Neural cell (in vitro differentiated cells): ENCODE results near the gene STH. TPM values are rescaled to one million over a fixed set of nuclear protein-coding genes. Genes with fewer than 3 reads are reported as not detected.

Experiments used
- H2AFZ ChIP-seq: fragments of 200-600, 300-800 bp; sonication (generic), shearing (Covaris generic); 2 replicates; pipeline ENCODE4 v1.6.0; 2014; ENCODE audit warnings: low read depth, mild to moderate bottlenecking, antibody characterized with exemption, low read length, moderate library complexity
- H3F3A ChIP-seq: fragments of 200-600 bp; shearing (Covaris generic); 2 replicates; pipeline ENCODE4 v1.6.1; 2016; ENCODE audit warnings: mild to moderate bottlenecking, moderate library complexity, mixed read lengths, antibody characterized with exemption, low read length; ENCODE audit not compliant: insufficient read depth, poor library complexity, severe bottlenecking
- H3K27ac ChIP-seq: fragments of 200-600, 300-800 bp; sonication (generic), shearing (Covaris generic); 2 replicates; pipeline ENCODE4 v1.5.1; 2014; ENCODE audit warnings: mild to moderate bottlenecking, low read length, moderate library complexity
- H3K27me3 ChIP-seq: fragments of 300-800, 200-600 bp; sonication (generic), shearing (Covaris generic); 2 replicates; pipeline ENCODE4 v1.6.0; 2014; ENCODE audit warnings: mild to moderate bottlenecking, low read depth, low read length, moderate library complexity; ENCODE audit not compliant: insufficient read depth
- H3K36me3 ChIP-seq: fragments of 300-800, 200-600 bp; sonication (generic), shearing (Covaris generic); 2 replicates; pipeline ENCODE4 v1.5.1; 2014; ENCODE audit warnings: mild to moderate bottlenecking, antibody characterized with exemption, low read length, moderate library complexity; ENCODE audit not compliant: insufficient read depth
- H3K4me2 ChIP-seq: fragments of 300-800, 200-600 bp; sonication (generic), shearing (Covaris generic); 2 replicates; pipeline ENCODE4 v1.6.0; 2014; ENCODE audit warnings: mild to moderate bottlenecking, low read length
- H3K4me3 ChIP-seq: fragments of 300-800, 200-600 bp; sonication (generic), shearing (Covaris generic); 2 replicates; pipeline ENCODE4 v1.5.1; 2014; ENCODE audit warnings: mild to moderate bottlenecking, low read length, moderate library complexity
- H3K79me2 ChIP-seq: fragments of 200-600 bp; shearing (Covaris generic); replicated peaks from 2 replicates; pipeline ENCODE4 v1.6.0; 2014; ENCODE audit warnings: mild to moderate bottlenecking, low read length, moderate library complexity; ENCODE audit not compliant: insufficient read depth
- H3K9ac ChIP-seq: fragments of 300-800, 200-600 bp; sonication (generic), shearing (Covaris generic); 2 replicates; pipeline ENCODE4 v1.6.1; 2016; ENCODE audit warnings: mild to moderate bottlenecking, low read length, mixed read lengths
- H3K9me2 ChIP-seq: fragments of 200-600 bp; shearing (Covaris generic); 2 replicates; pipeline ENCODE4 v1.6.1; 2016; ENCODE audit warnings: mild to moderate bottlenecking, low read length, mixed read lengths; ENCODE audit not compliant: insufficient read depth
- H3K9me3 ChIP-seq: fragments of 200-600, 300-800 bp; sonication (generic), shearing (Covaris generic); 2 replicates; pipeline ENCODE4 v1.6.1; 2016; ENCODE audit warnings: mild to moderate bottlenecking, mixed run types, low read length, moderate library complexity, mixed read lengths
- H4K20me1 ChIP-seq: fragments of 200-600 bp; shearing (Covaris generic); 2 replicates; pipeline ENCODE4 v1.6.1; 2016; ENCODE audit warnings: mild to moderate bottlenecking, mixed run types; ENCODE audit not compliant: insufficient read depth
- CTCF ChIP-seq: fragments of 450-650 bp; IDR thresholded peaks from 2 replicates; pipeline ENCODE4 v1.5.1; 2014; ENCODE audit warnings: antibody characterized with exemption, mild to moderate bottlenecking, moderate library complexity; ENCODE audit not compliant: poor library complexity, severe bottlenecking
- EP300 ChIP-seq: fragments of 450-650 bp; conservative IDR thresholded peaks from 2 replicates; pipeline ENCODE4 v1.6.1; 2014; ENCODE audit warnings: antibody characterized with exemption, mild to moderate bottlenecking, moderate library complexity; ENCODE audit not compliant: poor library complexity, severe bottlenecking
- EZH2 ChIP-seq: fragments of 200-600, 300-800 bp; shearing (Covaris generic), sonication (generic); IDR thresholded peaks from 2 replicates; pipeline ENCODE4 v1.6.1; 2014; ENCODE audit warnings: antibody characterized with exemption, low read length, borderline replicate concordance, mild to moderate bottlenecking; ENCODE audit not compliant: insufficient read depth, poor library complexity, severe bottlenecking
- MXI1 ChIP-seq: fragments of 450-650 bp; conservative IDR thresholded peaks from 2 replicates; pipeline ENCODE4 v1.6.1; 2014; ENCODE audit warnings: antibody characterized with exemption, mild to moderate bottlenecking; ENCODE audit not compliant: poor library complexity, severe bottlenecking
- POLR2AphosphoS5 ChIP-seq: IDR thresholded peaks from 2 replicates; pipeline ENCODE4 v1.6.1; 2012
- RAD21 ChIP-seq: fragments of 450-650 bp; conservative IDR thresholded peaks from 2 replicates; pipeline ENCODE4 v1.6.1; 2014; ENCODE audit warnings: antibody characterized with exemption, mild to moderate bottlenecking, moderate library complexity
- REST ChIP-seq: IDR thresholded peaks from 2 replicates; pipeline ENCODE4 v1.6.1; 2012; ENCODE audit warnings: borderline replicate concordance
- SMC3 ChIP-seq: fragments of 450-650 bp; conservative IDR thresholded peaks from 2 replicates; pipeline ENCODE4 v1.6.1; 2014; ENCODE audit warnings: antibody characterized with exemption, mild to moderate bottlenecking, moderate library complexity; ENCODE audit not compliant: poor library complexity
- TAF1 ChIP-seq: IDR thresholded peaks from 2 replicates; pipeline ENCODE4 v1.6.1; 2012; ENCODE audit warnings: low read depth
- polyA plus RNA-seq: library from polyadenylated mRNA; depleted of rRNA; stranded (reverse); fragments of >200 nt; gene quantifications from 2 replicates; pipeline ENCODE4 v1.2.3, GENCODE V29; 2014

STH gene
- polyA plus RNA-seq, 1 donor from 2014 or later, result not detected

DNA sequence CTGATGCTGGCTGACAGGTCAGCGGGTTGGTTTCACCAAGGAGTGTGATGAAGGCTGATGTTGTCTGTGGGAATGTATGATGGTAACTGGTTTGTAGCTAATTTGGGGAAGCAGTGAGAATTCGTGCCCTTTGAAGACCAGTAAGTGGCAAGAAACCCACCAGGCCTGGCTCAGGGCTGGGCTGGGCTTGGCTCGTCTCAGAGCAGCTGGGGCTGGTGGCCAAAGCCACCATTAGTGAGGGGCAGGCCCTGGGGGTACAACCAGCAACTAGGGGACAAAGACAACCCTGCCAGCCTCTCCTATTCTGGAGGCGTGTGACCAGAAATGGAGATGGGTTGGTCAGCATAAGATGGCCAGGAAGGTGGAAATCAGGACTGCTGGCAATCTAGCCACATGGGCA, 13.0 kb upstream of the STH start:
- Histone ChIP-seq H2AFZ (no peak overlapping the region), H3K9me3 (no peaks in the 10 kb centered on the region), H3K9me2 (no peaks in the 10 kb centered on the region), H3K4me3 (no peak overlapping the region), H3K79me2 (no peaks in the 10 kb centered on the region), H3K9ac (no peak overlapping the region), H3K4me2 (no peak overlapping the region), H3K27ac (no peak overlapping the region), H4K20me1 (no peaks in the 10 kb centered on the region), H3K36me3 (peaks cover 6% of the 10 kb centered on the region), H3F3A (no peaks in the 10 kb centered on the region), H3K27me3 (no peaks in the 10 kb centered on the region)
- TF ChIP-seq EP300 (no peak), EZH2 (no peak), REST (no peak), CTCF (no peak), TAF1 (no peak), RAD21 (no peak), MXI1 (no peak), SMC3 (no peak)

DNA sequence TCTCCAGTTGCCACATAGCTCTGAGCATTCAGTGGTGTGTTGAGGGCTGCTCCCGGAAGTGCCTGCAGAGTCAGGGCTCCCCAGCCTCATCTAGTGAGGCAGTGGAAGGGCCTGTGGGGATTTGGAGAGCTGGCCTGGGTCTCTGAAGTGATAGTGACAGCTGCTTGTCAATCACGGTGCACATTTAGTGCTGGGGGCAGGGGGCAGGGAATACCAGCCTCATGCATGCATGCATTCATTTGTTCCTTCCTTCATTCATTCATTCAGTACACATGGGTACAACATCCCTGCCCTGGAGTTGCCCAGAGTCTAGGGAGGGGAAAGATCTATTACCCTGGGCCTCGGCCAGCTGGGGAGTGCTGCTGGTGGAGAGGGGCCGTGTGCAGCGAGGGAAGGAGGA, 11.3 kb upstream of the STH start:
- Histone ChIP-seq H3K9me3 (no peaks in the 10 kb centered on the region), H2AFZ (no peak overlapping the region), H3K27me3 (no peaks in the 10 kb centered on the region), H4K20me1 (no peaks in the 10 kb centered on the region), H3K79me2 (no peaks in the 10 kb centered on the region), H3K9me2 (no peaks in the 10 kb centered on the region), H3K4me2 (no peak overlapping the region), H3K27ac (no peak overlapping the region), H3K4me3 (no peak overlapping the region), H3F3A (no peaks in the 10 kb centered on the region), H3K9ac (no peak overlapping the region), H3K36me3 (peaks cover 6% of the 10 kb centered on the region)
- TF ChIP-seq EP300 (no peak), RAD21 (no peak), MXI1 (no peak), SMC3 (no peak), EZH2 (no peak), CTCF (no peak), TAF1 (no peak), POLR2AphosphoS5 (no peak), REST (no peak)
